NB4 (cell line): Measurements from ENCODE around the gene FZD7.

Experiments used
- DNase-seq: peaks from one replicate; pipeline ENCODE4 v3.0.0; 2010; ENCODE audit warnings: low read depth
- H3K4me3 ChIP-seq: one replicate; pipeline ENCODE4 v1.5.1; 2011; ENCODE audit warnings: mild to moderate bottlenecking, low read depth, low read length, moderate library complexity
- CTCF ChIP-seq: IDR thresholded peaks from one replicate; pipeline ENCODE4 v1.5.1; 2012; ENCODE audit warnings: low read depth, low read length
- MYC ChIP-seq: IDR thresholded peaks from 2 replicates; pipeline ENCODE4 v1.6.1; 2011; ENCODE audit warnings: low read depth, low read length
- POLR2A ChIP-seq: IDR thresholded peaks from 2 replicates; pipeline ENCODE4 v1.6.1; 2011; ENCODE audit warnings: mild to moderate bottlenecking; ENCODE audit not compliant: insufficient read length; ENCODE audit errors: extremely low read depth
- TF ChIP-seq, protein P1 (sequence below): IDR thresholded peaks from 2 replicates; pipeline ENCODE4 v1.6.1; 2011; ENCODE audit warnings: low read depth, low read length

FZD7 gene

GRCh38 chr2:202025816-202026215 is 7.8 kb upstream of the FZD7 start:
- no peak overlapping the region for H3K4me3 ChIP-seq
- DNase-seq, result no peak

DNA sequence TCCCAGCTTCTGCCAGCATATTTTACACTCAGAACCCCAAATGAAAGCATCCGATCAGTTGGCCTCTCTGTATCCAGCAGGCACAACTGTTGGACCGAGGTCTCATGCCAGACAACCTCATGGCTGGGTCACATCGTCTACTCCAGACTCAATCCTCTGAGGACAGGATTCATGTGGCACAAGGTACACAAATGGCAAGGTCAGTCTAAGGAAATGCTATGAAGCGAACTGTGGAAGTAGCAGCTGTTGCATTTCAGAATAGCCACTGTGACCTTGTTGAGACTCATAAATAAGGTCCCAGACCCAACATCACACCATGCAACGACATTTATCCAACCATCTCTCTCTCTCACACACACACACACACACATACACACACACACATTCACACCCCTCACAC is 7.1 kb upstream of the FZD7 start:
- DNase-seq, result no peak
- TF ChIP-seq, protein P1, sequence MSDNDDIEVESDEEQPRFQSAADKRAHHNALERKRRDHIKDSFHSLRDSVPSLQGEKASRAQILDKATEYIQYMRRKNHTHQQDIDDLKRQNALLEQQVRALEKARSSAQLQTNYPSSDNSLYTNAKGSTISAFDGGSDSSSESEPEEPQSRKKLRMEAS, result no peak
- TF ChIP-seq POLR2A (no peak), CTCF (no peak), MYC (no peak)
- no peak overlapping the region for H3K4me3 ChIP-seq

More at GRCh38 chr2:202025816-202026215, 7.8 kb upstream of the FZD7 start:
- TF ChIP-seq, protein P1, result no peak
- TF ChIP-seq MYC (no peak), POLR2A (no peak), CTCF (no peak)

GRCh38 chr2:202030691-202031090 is 3.0 kb upstream of the FZD7 start:
- no peak for TF ChIP-seq POLR2A

DNA sequence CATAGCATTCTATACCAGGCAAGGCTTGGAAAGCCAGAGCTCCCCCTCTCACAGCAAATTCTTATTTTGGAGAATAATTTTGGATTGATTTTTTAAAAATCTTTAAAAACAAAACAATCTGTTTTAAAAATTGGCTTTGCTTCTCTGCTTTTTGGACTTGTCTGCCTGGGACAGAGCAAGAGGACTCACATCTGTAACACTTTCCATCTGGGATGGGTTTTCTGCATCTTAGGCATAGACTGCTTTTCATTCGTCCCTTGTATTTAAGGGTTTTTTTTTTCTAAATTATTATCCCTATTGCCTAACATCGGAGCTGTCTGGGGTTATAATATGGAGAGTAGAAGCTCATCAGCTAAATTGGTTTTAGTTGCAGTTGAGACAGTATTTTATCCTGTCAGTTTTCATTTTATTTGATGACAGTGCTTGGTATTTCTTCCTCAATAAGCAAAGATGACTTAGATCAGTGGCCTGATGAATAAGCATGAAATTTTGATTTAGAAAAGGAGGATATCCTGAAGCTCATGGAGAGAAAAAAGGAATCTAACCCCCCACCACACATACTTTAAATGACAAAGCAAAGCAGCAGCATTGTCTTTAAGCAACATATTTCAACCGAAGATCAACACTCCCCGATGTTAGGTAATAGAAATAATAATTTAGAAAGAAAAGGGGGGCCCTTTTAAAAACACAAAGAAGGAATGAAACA is 2.3 kb upstream of the FZD7 start:
- DNase-seq, result no peak
- H3K4me3 ChIP-seq, result no peak overlapping the region

More at GRCh38 chr2:202030691-202031090, 3.0 kb upstream of the FZD7 start:
- H3K4me3 ChIP-seq, result no peak overlapping the region
- DNase-seq, result no peak

DNA sequence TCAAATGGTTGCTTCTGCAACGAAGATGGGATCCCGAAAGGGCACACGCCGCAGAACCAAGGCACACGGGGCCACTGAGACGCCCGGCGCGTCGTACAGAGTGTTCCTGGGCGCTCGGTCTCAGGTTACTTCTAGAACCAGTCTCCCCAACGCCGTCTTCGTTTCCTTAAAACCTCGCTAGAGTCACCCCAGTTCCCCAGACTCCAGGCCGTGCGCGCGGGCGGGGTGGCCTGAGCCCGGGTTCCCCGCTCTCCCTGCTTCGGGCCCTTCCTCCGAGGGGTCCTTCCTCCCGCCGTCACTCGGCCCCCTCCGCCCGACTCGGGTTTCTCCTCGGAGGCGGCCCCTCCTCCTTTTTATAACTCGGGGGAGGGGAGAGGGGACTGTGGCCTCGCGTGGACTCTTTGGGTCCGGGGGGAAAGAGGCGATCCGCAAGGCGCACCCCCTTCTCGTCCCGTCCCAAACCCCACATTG is 774 bp upstream of the FZD7 start:
- peak overlapping the region; percentile 79 for H3K4me3 ChIP-seq
- TF ChIP-seq MYC (peak; percentile 27; the same call in 1 of the 2 replicates), POLR2A (peak; percentile 26), CTCF (no peak)
- TF ChIP-seq, protein P1, result peak; percentile 5; the same call in 1 of the 2 replicates
- DNase-seq, result peak; percentile 77

More for the DNA sequence above, 2.3 kb upstream of the FZD7 start:
- TF ChIP-seq MYC (no peak), POLR2A (no peak), CTCF (no peak)
- TF ChIP-seq, protein P1, result no peak

GRCh38 chr2:202034249-202035088 is 814 bp downstream of the FZD7 start:
- peak overlapping the region; percentile 52 for H3K4me3 ChIP-seq
- TF ChIP-seq MYC (no peak), POLR2A (no peak), CTCF (no peak)
- TF ChIP-seq, protein P1, result no peak
- DNase-seq, result peak; percentile 53
